Endothelial cell of umbilical vein (primary cell): Measurements from ENCODE around the gene ZNF438. TPM values are rescaled to one million over a fixed set of nuclear protein-coding genes. Genes with fewer than 3 reads are reported as not detected.

ENCODE experiments used
- BruUV-seq: library from RNA; stranded (reverse); fragments of 400-500 nt; replicated peaks from 2 replicates; lab custom pipeline; 2021; lab: Mats Ljungman, UMichigan
- CTCF ChIA-PET: fragments of 300-600, 350-600 bp; sonication (Branson Sonifier 250); formaldehyde crosslinking; loops from one replicate; lab custom pipeline; 2021; ENCODE audit warnings: antibody characterized with exemption, inconsistent platforms; lab: Charles Lee
- POLR2A ChIA-PET: fragments of 300-600, 350-600 bp; sonication (Branson Sonifier 250); formaldehyde crosslinking; loops from one replicate; lab custom pipeline; 2021; ENCODE audit warnings: antibody characterized with exemption, inconsistent platforms; lab: Charles Lee
- DNase-seq: peaks from one replicate; pipeline ENCODE4 v3.0.0-alpha.2; 2011; ENCODE audit warnings: low read depth, low spot score
- FAIRE-seq: peaks from 2 replicates; lab custom pipeline; 2011; peaks lifted over from hg19 to GRCh38; lab: Jason Lieb, UNC
- H2AFZ ChIP-seq: 2 replicates; pipeline ENCODE4 v1.6.0; 2012; ENCODE audit warnings: low read depth, low read length, control low read depth, inconsistent platforms
- H3K27ac ChIP-seq: 2 replicates; pipeline ENCODE4 v1.5.1; 2011; ENCODE audit warnings: low read depth, mild to moderate bottlenecking, control low read depth, low read length, moderate library complexity; ENCODE audit not compliant: insufficient read depth
- H3K27me3 ChIP-seq, 2 experiments: 2 replicates each; pipeline versions ENCODE4 v1.6.0 to v1.6.1; 2011; ENCODE audit warnings: low read length in 2 of 2, mixed read lengths in 1 of 2; ENCODE audit not compliant: control insufficient read depth in 2 of 2, insufficient read depth in 2 of 2
- H3K36me3 ChIP-seq, 2 experiments: 2 replicates in 1 of 2; 3 replicates in 1 of 2; pipeline ENCODE4 v1.5.1; 2011; ENCODE audit warnings: low read length in 2 of 2, mild to moderate bottlenecking in 1 of 2, moderate library complexity in 1 of 2; ENCODE audit not compliant: control insufficient read depth in 2 of 2, insufficient read depth in 2 of 2; ENCODE audit errors: extremely low read depth in 1 of 2
- H3K4me1 ChIP-seq: 3 replicates; pipeline ENCODE4 v1.5.1; 2011; ENCODE audit warnings: mild to moderate bottlenecking, low read length; ENCODE audit not compliant: control insufficient read depth, insufficient read depth; ENCODE audit errors: extremely low read depth
- H3K4me2 ChIP-seq: 2 replicates; pipeline ENCODE4 v1.6.1; 2011; ENCODE audit warnings: low read length, control low read depth, mixed read lengths; ENCODE audit not compliant: insufficient read depth
- H3K4me3 ChIP-seq, 3 experiments: fragments of 200-600 bp in 1 of 3; sonication (generic), shearing (Covaris generic) in 1 of 3; replicated peaks in 1 of 3; 2 replicates each; pipeline ENCODE4 v1.5.1; 2011 to 2016; ENCODE audit warnings: control low read depth in 3 of 3, low read length in 3 of 3, mild to moderate bottlenecking in 2 of 3, inconsistent platforms in 1 of 3, low read depth in 1 of 3, moderate library complexity in 1 of 3; ENCODE audit not compliant: insufficient read depth in 1 of 3
- H3K79me2 ChIP-seq: 2 replicates; pipeline ENCODE4 v1.6.0; 2012; ENCODE audit warnings: low read length, inconsistent platforms; ENCODE audit not compliant: control insufficient read depth, insufficient read depth
- H3K9ac ChIP-seq: replicated peaks from 2 replicates; pipeline ENCODE3; 2011; ENCODE audit warnings: low read length, control low read depth; ENCODE audit not compliant: insufficient read depth; ENCODE audit errors: extremely low read depth
- H3K9me1 ChIP-seq: replicated peaks from 3 replicates; pipeline ENCODE4 v1.6.0; 2011; ENCODE audit warnings: mild to moderate bottlenecking, low read length; ENCODE audit not compliant: control insufficient read depth, insufficient read depth; ENCODE audit errors: extremely low read depth
- H3K9me3 ChIP-seq: replicated peaks from 2 replicates; pipeline ENCODE4 v1.5.1; 2012; ENCODE audit warnings: low read length, inconsistent platforms; ENCODE audit not compliant: control insufficient read depth, insufficient read depth
- H4K20me1 ChIP-seq: replicated peaks from 2 replicates; pipeline ENCODE3; 2011; ENCODE audit warnings: mild to moderate bottlenecking, low read length; ENCODE audit not compliant: control insufficient read depth, insufficient read depth; ENCODE audit errors: extremely low read depth
- EZH2 ChIP-seq: IDR thresholded peaks from 2 replicates; pipeline ENCODE4 v1.6.1; 2012; ENCODE audit warnings: borderline replicate concordance, low read depth, mild to moderate bottlenecking, moderate library complexity, low read length, inconsistent platforms; ENCODE audit not compliant: severe bottlenecking
- FOS ChIP-seq: IDR thresholded peaks from 2 replicates; pipeline ENCODE4 v1.6.1; 2011; ENCODE audit warnings: mild to moderate bottlenecking, low read length, moderate library complexity, borderline replicate concordance; ENCODE audit not compliant: insufficient read depth
- GATA2 ChIP-seq: IDR thresholded peaks from 2 replicates; pipeline ENCODE4 v1.7.0; 2011; ENCODE audit warnings: low read depth, mild to moderate bottlenecking, moderate library complexity, mixed read lengths, low read length; ENCODE audit not compliant: insufficient read length, insufficient read depth
- JUN ChIP-seq: IDR thresholded peaks from 2 replicates; pipeline ENCODE4 v1.6.1; 2011; ENCODE audit warnings: borderline replicate concordance, low read depth; ENCODE audit not compliant: insufficient read length, insufficient read depth
- MYC ChIP-seq: IDR thresholded peaks from one replicate; pipeline ENCODE4 v1.6.1; 2011; ENCODE audit warnings: mild to moderate bottlenecking, low read depth, low read length
- POLR2A ChIP-seq: IDR thresholded peaks from 2 replicates; pipeline ENCODE4 v1.6.1; 2012; ENCODE audit warnings: low read depth, mild to moderate bottlenecking, control low read depth, low read length
- POLR2AphosphoS5 ChIP-seq: IDR thresholded peaks from 2 replicates; pipeline ENCODE4 v1.6.1; 2012; ENCODE audit warnings: low read depth, mild to moderate bottlenecking, control low read depth, low read length, moderate library complexity; ENCODE audit not compliant: insufficient read depth
- dilution Hi-C: fragments of 300-500 bp; cut with MboI; formaldehyde crosslinking; loops from one replicate; pipeline ENCODE4 v1.15.0; 2019; ENCODE audit warnings: low sequenced_read_pairs; ENCODE audit not compliant: extremely low pct_ligation_motif_present
- intact Hi-C: fragments of 100-400 bp; cut with micrococcal nuclease; formaldehyde crosslinking; loops from one replicate; pipeline ENCODE4 v1.10.0; 2022
- polyA plus RNA-seq, 4 experiments: library from polyadenylated mRNA; depleted of rRNA in 3 of 4; stranded (reverse) in 3 of 4; unstranded in 1 of 4; fragments of >200 nt; gene quantifications; 2 replicates each; pipeline versions ENCODE4 v1.2.1 to v1.2.3, GENCODE V29; 2011 to 2012; ENCODE audit warnings: missing spikeins in 1 of 4
- total RNA-seq: library from RNA; stranded (reverse); gene quantifications from 2 replicates; pipeline ENCODE4 v1.2.3, GENCODE V29; 2021
- TF ChIP-seq, protein P1 (sequence below): IDR thresholded peaks from 2 replicates; pipeline ENCODE4 v1.6.1; 2011; ENCODE audit not compliant: insufficient read depth, insufficient read length
- TF ChIP-seq, protein P2 (sequence below), 2 donors: IDR thresholded peaks; 1 replicate in 1 of 2; 2 replicates in 1 of 2; pipeline ENCODE4 v1.5.1; 2011; ENCODE audit warnings: low read length in 2 of 2, mild to moderate bottlenecking in 2 of 2, moderate library complexity in 2 of 2, control low read depth in 1 of 2, inconsistent platforms in 1 of 2, low read depth in 1 of 2; ENCODE audit not compliant: insufficient read depth in 1 of 2; ENCODE audit errors: extremely low read depth in 1 of 2

ZNF438 gene
- total and polyA plus RNA-seq, 2 donors (not counting 3 experiments of a cell fraction or from before 2014, with no cell fraction given) = 7.2 to 15.1 TPM

DNA sequence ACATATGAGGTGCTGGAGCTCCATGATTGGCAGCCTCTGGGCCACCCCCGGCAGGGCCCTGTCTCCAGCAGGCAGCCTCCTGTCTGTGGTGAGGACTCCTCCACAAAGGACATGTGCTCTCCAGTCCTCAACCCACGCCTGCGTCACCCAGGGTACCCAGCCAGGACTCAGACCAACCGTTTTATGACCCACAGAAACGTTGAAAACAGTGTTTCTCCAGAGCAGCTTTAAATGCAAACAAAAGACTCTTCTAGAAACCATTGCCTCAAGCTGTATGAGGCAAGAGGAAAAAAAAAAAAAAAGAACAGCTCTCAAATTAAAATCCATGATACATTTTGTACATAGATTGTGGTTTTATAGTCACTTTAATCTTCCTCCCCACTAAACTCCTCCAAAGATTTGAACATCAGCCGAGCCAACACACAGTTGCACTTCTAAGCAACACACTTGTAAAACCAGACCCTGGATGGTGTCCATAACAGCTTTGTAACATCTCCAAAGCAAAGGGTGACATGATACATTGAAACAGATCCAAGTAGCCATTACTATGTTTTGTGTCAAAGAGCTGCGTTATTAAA lies 227.1 kb downstream of the ZNF438 start:
- dilution Hi-C loops = no loop called here
- FAIRE-seq (no peak), DNase-seq (no peak)
- H2AFZ ChIP-seq = no peak overlapping the region
- H3K9me1 ChIP-seq = no peaks in the 10 kb centered on the region
- no peaks in the 10 kb centered on the region for H3K9me3 ChIP-seq
- intact Hi-C loops = no loop called here
- no peak overlapping the region for H3K27ac ChIP-seq
- H3K4me3 ChIP-seq = no peak overlapping the region
- no peaks in the 10 kb centered on the region for H4K20me1 ChIP-seq
- no peak for TF ChIP-seq POLR2AphosphoS5
- TF ChIP-seq GATA2 = no peak
- TF ChIP-seq, protein P1, sequence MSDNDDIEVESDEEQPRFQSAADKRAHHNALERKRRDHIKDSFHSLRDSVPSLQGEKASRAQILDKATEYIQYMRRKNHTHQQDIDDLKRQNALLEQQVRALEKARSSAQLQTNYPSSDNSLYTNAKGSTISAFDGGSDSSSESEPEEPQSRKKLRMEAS = no peak
- TF ChIP-seq FOS = no peak
- no peak for TF ChIP-seq POLR2A
- no peak for TF ChIP-seq MYC
- TF ChIP-seq, protein P2, sequence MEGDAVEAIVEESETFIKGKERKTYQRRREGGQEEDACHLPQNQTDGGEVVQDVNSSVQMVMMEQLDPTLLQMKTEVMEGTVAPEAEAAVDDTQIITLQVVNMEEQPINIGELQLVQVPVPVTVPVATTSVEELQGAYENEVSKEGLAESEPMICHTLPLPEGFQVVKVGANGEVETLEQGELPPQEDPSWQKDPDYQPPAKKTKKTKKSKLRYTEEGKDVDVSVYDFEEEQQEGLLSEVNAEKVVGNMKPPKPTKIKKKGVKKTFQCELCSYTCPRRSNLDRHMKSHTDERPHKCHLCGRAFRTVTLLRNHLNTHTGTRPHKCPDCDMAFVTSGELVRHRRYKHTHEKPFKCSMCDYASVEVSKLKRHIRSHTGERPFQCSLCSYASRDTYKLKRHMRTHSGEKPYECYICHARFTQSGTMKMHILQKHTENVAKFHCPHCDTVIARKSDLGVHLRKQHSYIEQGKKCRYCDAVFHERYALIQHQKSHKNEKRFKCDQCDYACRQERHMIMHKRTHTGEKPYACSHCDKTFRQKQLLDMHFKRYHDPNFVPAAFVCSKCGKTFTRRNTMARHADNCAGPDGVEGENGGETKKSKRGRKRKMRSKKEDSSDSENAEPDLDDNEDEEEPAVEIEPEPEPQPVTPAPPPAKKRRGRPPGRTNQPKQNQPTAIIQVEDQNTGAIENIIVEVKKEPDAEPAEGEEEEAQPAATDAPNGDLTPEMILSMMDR (IDR thresholded peaks at IDR 0.05; ENCODE audit: extremely low read depth in 1 of 2, insufficient read depth in 1 of 2, low read depth in 1 of 2, low read length in 2 of 2) = no peak
- no peak for TF ChIP-seq EZH2
- no peak for TF ChIP-seq JUN
- no TSS peak for BruUV-seq
- H3K4me2 ChIP-seq = no peak overlapping the region
- POLR2A ChIA-PET = no interaction called here
- no peaks in the 10 kb centered on the region for H3K36me3 ChIP-seq
- H3K27me3 ChIP-seq = no peaks in the 10 kb centered on the region
- no peak overlapping the region for H3K9ac ChIP-seq
- H3K4me1 ChIP-seq = peaks cover 3% of the 10 kb centered on the region
- no peaks in the 10 kb centered on the region for H3K79me2 ChIP-seq
- CTCF ChIA-PET = interaction anchor here (1.1 kb wide), 1 partner anchor 20 kb away, joined by 3 read pairs; no protein-coding TSS in a partner anchor
